ENCODE results near the gene OPN4.

DNA sequence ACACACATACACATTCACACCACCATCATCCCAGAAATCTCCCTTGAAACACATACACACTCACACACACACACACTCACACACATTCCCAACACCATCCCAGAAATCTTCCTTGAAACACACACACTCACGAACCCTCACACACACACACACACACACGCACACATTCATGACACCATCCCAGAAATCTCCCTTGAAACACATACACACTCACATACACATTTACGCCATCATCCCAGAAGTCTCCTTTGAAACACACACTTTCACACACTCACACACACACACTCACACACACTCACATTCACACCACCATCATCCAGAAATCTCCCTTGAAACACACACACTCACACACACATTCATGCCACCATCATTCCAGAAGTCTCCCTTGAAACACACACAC lies 360 bp upstream of the OPN4 start:
- TF ChIP-seq, protein P1, sequence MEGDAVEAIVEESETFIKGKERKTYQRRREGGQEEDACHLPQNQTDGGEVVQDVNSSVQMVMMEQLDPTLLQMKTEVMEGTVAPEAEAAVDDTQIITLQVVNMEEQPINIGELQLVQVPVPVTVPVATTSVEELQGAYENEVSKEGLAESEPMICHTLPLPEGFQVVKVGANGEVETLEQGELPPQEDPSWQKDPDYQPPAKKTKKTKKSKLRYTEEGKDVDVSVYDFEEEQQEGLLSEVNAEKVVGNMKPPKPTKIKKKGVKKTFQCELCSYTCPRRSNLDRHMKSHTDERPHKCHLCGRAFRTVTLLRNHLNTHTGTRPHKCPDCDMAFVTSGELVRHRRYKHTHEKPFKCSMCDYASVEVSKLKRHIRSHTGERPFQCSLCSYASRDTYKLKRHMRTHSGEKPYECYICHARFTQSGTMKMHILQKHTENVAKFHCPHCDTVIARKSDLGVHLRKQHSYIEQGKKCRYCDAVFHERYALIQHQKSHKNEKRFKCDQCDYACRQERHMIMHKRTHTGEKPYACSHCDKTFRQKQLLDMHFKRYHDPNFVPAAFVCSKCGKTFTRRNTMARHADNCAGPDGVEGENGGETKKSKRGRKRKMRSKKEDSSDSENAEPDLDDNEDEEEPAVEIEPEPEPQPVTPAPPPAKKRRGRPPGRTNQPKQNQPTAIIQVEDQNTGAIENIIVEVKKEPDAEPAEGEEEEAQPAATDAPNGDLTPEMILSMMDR (IDR thresholded peaks at IDR 0.05), result no peak
- no peak for TF ChIP-seq POLR2A (IDR thresholded peaks at IDR 0.05)

All from testis (tissue), 2 donors.